Keratinocyte (primary cell): ENCODE data around the gene FTCD. TPM values are rescaled to one million over a fixed set of nuclear protein-coding genes. Genes with fewer than 3 reads are reported as not detected.

Experiments
- DNase-seq: peaks from one replicate; pipeline ENCODE4 v3.0.0-alpha.2; 2011; ENCODE audit warnings: low read depth, missing footprints, low spot score
- FAIRE-seq: peaks from 2 replicates; lab custom pipeline; 2011; peaks lifted over from hg19 to GRCh38; lab: Jason Lieb, UNC
- H2AFZ ChIP-seq: 2 replicates; pipeline ENCODE4 v1.6.0; 2012; ENCODE audit warnings: low read length, control low read depth, inconsistent platforms; ENCODE audit not compliant: control insufficient read depth
- H3K27ac ChIP-seq: 2 replicates; pipeline ENCODE4 v1.5.1; 2011; ENCODE audit warnings: low read length; ENCODE audit not compliant: control insufficient read depth, insufficient read depth
- H3K27me3 ChIP-seq: 3 replicates; pipeline ENCODE4 v1.6.0; 2011; ENCODE audit warnings: low read length; ENCODE audit not compliant: control insufficient read depth, insufficient read depth; ENCODE audit errors: extremely low read depth
- H3K36me3 ChIP-seq, 2 experiments: 2 replicates in 1 of 2; 3 replicates in 1 of 2; pipeline ENCODE4 v1.5.1; 2011; ENCODE audit warnings: low read length in 2 of 2, mild to moderate bottlenecking in 1 of 2; ENCODE audit not compliant: control insufficient read depth in 2 of 2, insufficient read depth in 2 of 2; ENCODE audit errors: extremely low read depth in 1 of 2
- H3K4me1 ChIP-seq: 3 replicates; pipeline ENCODE4 v1.5.1; 2011; ENCODE audit warnings: low read length; ENCODE audit not compliant: control insufficient read depth, insufficient read depth; ENCODE audit errors: extremely low read depth
- H3K4me2 ChIP-seq: 3 replicates; pipeline ENCODE4 v1.6.0; 2011; ENCODE audit warnings: low read depth, low read length; ENCODE audit not compliant: control insufficient read depth, insufficient read depth; ENCODE audit errors: extremely low read depth
- H3K4me3 ChIP-seq, 3 experiments: fragments of 200-600 bp in 1 of 3; sonication (generic) in 1 of 3; 2 replicates in 2 of 3; 3 replicates in 1 of 3; pipeline ENCODE4 v1.5.1; 2011 to 2016; ENCODE audit warnings: low read length in 3 of 3, mild to moderate bottlenecking in 3 of 3, control low read depth in 2 of 3, inconsistent platforms in 1 of 3, low read depth in 1 of 3, mixed read lengths in 1 of 3, mixed run types in 1 of 3, moderate library complexity in 1 of 3; ENCODE audit not compliant: control insufficient read depth in 2 of 3, insufficient read depth in 2 of 3; ENCODE audit errors: extremely low read depth in 1 of 3
- H3K79me2 ChIP-seq: 2 replicates; pipeline ENCODE4 v1.6.0; 2012; ENCODE audit warnings: low read length; ENCODE audit not compliant: control insufficient read depth, insufficient read depth
- H3K9ac ChIP-seq: 3 replicates; pipeline ENCODE4 v1.6.0; 2011; ENCODE audit warnings: low read length; ENCODE audit not compliant: control insufficient read depth, insufficient read depth; ENCODE audit errors: extremely low read depth
- H3K9me1 ChIP-seq: 3 replicates; pipeline ENCODE4 v1.6.0; 2011; ENCODE audit warnings: low read length; ENCODE audit not compliant: control insufficient read depth, insufficient read depth; ENCODE audit errors: extremely low read depth
- H3K9me3 ChIP-seq: 2 replicates; pipeline ENCODE4 v1.5.1; 2012; ENCODE audit warnings: low read depth, low read length; ENCODE audit not compliant: control insufficient read depth
- H4K20me1 ChIP-seq: 3 replicates; pipeline ENCODE4 v1.6.0; 2011; ENCODE audit warnings: low read length; ENCODE audit not compliant: control insufficient read depth, insufficient read depth; ENCODE audit errors: extremely low read depth
- CTCF ChIP-seq, 3 experiments: IDR thresholded peaks in 1 of 3; conservative IDR thresholded peaks in 1 of 3; optimal IDR thresholded peaks in 1 of 3; 2 replicates in 2 of 3; 3 replicates in 1 of 3; pipeline versions ENCODE3 to v1.5.1; 2011; ENCODE audit warnings: low read length in 3 of 3, mild to moderate bottlenecking in 3 of 3, moderate library complexity in 2 of 3, control low read depth in 1 of 3, inconsistent platforms in 1 of 3; ENCODE audit not compliant: insufficient read depth in 2 of 3; ENCODE audit errors: extremely low read depth in 1 of 3
- EZH2 ChIP-seq: IDR thresholded peaks from one replicate; pipeline ENCODE4 v1.6.1; 2012; ENCODE audit warnings: inconsistent platforms, mild to moderate bottlenecking, low read length, moderate library complexity
- dilution Hi-C: fragments of 300-500 bp; cut with MboI; formaldehyde crosslinking; loops from one replicate; pipeline ENCODE4 v1.7.0; 2020; ENCODE audit warnings: low sequenced_read_pairs; ENCODE audit not compliant: extremely low pct_ligation_motif_present
- polyA plus RNA-seq, 5 experiments: library from polyadenylated mRNA; depleted of rRNA in 3 of 5; stranded (reverse) in 3 of 5; stranded (forward) in 1 of 5; unstranded in 1 of 5; fragments of >200 nt; gene quantifications; 1 replicate in 1 of 5; 2 replicates in 3 of 5; 3 replicates in 1 of 5; pipeline versions ENCODE4 v1.2.1 to v1.2.3, GENCODE V29; 2011 to 2012; ENCODE audit warnings: missing spikeins in 2 of 5, low read depth in 1 of 5, low replicate concordance in 1 of 5

FTCD gene
- polyA plus RNA-seq, 1 donor (not counting 4 experiments of a cell fraction or from before 2014, with no cell fraction given), result not detected

DNA sequence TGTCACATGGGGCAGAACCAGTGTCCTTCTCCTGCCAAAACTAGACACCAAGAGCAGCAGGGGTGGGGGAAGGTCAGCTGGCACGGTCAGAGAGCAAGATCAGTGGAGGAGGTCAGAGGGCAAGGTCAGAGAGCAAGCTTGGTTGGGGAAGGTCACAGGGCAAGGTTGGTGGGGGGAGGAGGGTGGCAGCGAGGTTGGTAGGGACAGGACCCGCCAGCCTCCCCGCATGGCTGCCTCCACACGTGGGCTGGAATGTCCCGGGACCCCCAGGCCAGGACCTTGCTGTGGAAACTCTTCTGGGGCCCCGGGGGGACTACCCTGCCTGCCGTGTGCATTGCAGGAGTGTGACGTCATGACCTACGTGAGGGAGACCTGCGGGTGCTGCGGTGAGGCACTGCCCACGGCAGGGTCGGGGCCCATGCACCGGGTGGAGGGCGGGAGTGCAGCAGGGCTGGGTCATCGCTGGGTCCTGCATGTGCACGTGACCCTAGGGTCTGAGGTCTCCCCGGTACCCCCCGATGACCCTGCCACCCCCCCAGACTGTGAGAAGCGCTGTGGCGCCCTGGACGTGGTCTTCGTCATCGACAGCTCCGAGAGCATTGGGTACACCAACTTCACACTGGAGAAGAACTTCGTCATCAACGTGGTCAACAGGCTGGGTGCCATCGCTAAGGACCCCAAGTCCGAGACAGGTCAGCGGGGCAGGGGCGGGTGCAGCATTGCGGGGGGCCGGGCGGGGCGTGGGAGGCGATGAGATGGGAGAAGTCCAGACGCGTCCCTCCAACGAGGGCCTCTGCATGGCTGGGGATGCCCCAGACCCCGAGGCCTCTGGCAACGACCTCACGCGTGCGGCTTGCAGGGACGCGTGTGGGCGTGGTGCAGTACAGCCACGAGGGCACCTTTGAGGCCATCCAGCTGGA, 30.2 kb downstream of the FTCD start:
- Histone ChIP-seq H3K36me3 (no peaks in the 10 kb centered on the region), H3K9me1 (no peaks in the 10 kb centered on the region), H3K4me1 (no peaks in the 10 kb centered on the region), H3K27ac (no peak overlapping the region), H3K9ac (no peak overlapping the region), H3K4me3 (no peak overlapping the region), H4K20me1 (no peaks in the 10 kb centered on the region), H3K4me2 (no peak overlapping the region), H2AFZ (no peak overlapping the region), H3K9me3 (no peaks in the 10 kb centered on the region), H3K79me2 (no peaks in the 10 kb centered on the region), H3K27me3 (no peaks in the 10 kb centered on the region)
- TF ChIP-seq CTCF (optimal IDR thresholded peaks at IDR 0.05 in 1 of 3, IDR thresholded peaks at IDR 0.05 in 1 of 3, conservative IDR thresholded peaks at IDR 0.05 in 1 of 3; ENCODE audit: extremely low read depth in 1 of 3, insufficient read depth in 2 of 3, low read length in 3 of 3) (no peak), EZH2 (no peak)
- dilution Hi-C loops, result no loop called here
- FAIRE-seq (no peak), DNase-seq (no peak)

DNA sequence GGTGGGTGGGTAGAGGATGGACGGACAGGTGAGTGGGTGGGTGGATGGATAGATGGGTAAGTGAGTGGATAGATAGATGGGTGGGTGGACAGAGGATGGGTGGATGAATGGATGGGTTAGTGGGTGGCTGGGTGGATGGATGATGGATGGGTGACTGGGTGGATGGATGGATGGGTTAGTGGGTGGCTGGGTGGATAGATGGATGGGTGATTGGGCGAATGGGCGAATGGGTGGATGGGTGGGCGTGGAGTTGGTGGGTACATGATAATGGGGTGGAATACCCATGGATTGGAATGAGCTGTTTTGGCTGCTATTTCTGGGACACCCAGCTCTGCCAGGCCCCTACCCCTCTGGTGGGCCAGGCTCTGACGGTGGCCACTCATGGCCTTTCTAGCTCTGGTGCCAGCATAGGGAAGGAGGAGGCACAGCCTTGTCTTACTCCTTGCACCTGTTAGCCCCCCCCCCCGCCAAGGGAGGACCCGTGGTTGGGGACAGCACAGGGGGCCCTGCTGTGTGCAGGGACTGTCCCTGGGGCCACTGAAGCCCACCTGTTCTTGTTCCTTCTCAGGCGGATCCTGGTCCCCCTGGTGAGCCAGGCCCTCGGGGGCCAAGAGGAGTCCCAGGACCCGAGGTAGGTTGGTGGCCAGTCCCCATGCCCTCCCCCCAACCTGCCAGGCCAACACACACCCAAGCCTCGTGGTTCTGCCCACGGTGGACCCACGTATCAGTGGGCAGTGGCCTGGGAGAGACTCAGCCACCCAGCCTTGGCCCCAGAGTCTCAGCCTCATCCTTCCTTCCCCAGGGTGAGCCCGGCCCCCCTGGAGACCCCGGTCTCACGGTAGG, 31.1 kb downstream of the FTCD start:
- H3K27ac ChIP-seq, result no peak overlapping the region
- H3K9me1 ChIP-seq, result no peaks in the 10 kb centered on the region
- H3K4me1 ChIP-seq, result no peaks in the 10 kb centered on the region
- H3K4me2 ChIP-seq, result no peak overlapping the region
- no peak overlapping the region for H3K4me3 ChIP-seq
- dilution Hi-C loops, result no loop called here
- no peaks in the 10 kb centered on the region for H3K27me3 ChIP-seq
- H2AFZ ChIP-seq, result no peak overlapping the region
- H3K9me3 ChIP-seq, result no peaks in the 10 kb centered on the region
- DNase-seq, result no peak
- no peak for FAIRE-seq
- H3K36me3 ChIP-seq, result no peaks in the 10 kb centered on the region
- no peak for TF ChIP-seq EZH2
- TF ChIP-seq CTCF (optimal IDR thresholded peaks at IDR 0.05 in 1 of 3, IDR thresholded peaks at IDR 0.05 in 1 of 3, conservative IDR thresholded peaks at IDR 0.05 in 1 of 3; ENCODE audit: extremely low read depth in 1 of 3, insufficient read depth in 2 of 3, low read length in 3 of 3), result no peak
- H4K20me1 ChIP-seq, result no peaks in the 10 kb centered on the region
- no peaks in the 10 kb centered on the region for H3K79me2 ChIP-seq
- H3K9ac ChIP-seq, result no peak overlapping the region
